GM21447 (cell line): Measurements from ENCODE around the gene CPNE6.

ENCODE experiments used
- ATAC-seq: cut with Tn5 transposase; IDR thresholded peaks from one replicate; pipeline ENCODE4 v1.9.1; 2021; ENCODE audit not compliant: unreplicated experiment

CPNE6 gene

GRCh38 chr14:24054324-24054641, 17.1 kb upstream of the CPNE6 start:
- ATAC-seq, result no peak

GRCh38 chr14:24054646-24055045, 16.7 kb upstream of the CPNE6 start:
- no peak for ATAC-seq

GRCh38 chr14:24055971-24056799, 15.2 kb upstream of the CPNE6 start:
- no peak for ATAC-seq

GRCh38 chr14:24056800-24057184, 14.6 kb upstream of the CPNE6 start:
- ATAC-seq, result no peak

GRCh38 chr14:24057271-24057670, 14.1 kb upstream of the CPNE6 start:
- no peak for ATAC-seq

GRCh38 chr14:24057867-24058259, 13.5 kb upstream of the CPNE6 start:
- ATAC-seq, result peak; percentile 14

GRCh38 chr14:24058260-24058950, 13.0 kb upstream of the CPNE6 start:
- peak; percentile 59 for ATAC-seq

GRCh38 chr14:24058951-24059475, 12.3 kb upstream of the CPNE6 start:
- no peak for ATAC-seq

GRCh38 chr14:24059841-24060388, 11.4 kb upstream of the CPNE6 start:
- no peak for ATAC-seq

GRCh38 chr14:24060443-24060842, 10.9 kb upstream of the CPNE6 start:
- no peak for ATAC-seq

- no peak for ATAC-seq
These were observed 10.1 kb upstream of the CPNE6 start for GRCh38 chr14:24060984-24061913.

GRCh38 chr14:24062216-24062980, 9.0 kb upstream of the CPNE6 start:
- ATAC-seq, result no peak

GRCh38 chr14:24063263-24063836, 8.0 kb upstream of the CPNE6 start:
- no peak for ATAC-seq

- no peak for ATAC-seq
These were observed 7.1 kb upstream of the CPNE6 start for GRCh38 chr14:24064091-24064795.

- ATAC-seq, result no peak
These were observed 6.5 kb upstream of the CPNE6 start for GRCh38 chr14:24064856-24065255.

- no peak for ATAC-seq
These were observed 6.0 kb upstream of the CPNE6 start for GRCh38 chr14:24065408-24065807.

GRCh38 chr14:24066496-24067132, 4.7 kb upstream of the CPNE6 start:
- no peak for ATAC-seq

GRCh38 chr14:24067133-24068082, 4.0 kb upstream of the CPNE6 start:
- ATAC-seq, result no peak
